ENCODE data around the gene PROSER3. TPM values are rescaled to one million over a fixed set of nuclear protein-coding genes. Genes with fewer than 3 reads are reported as not detected.

Gene PROSER3
- total and polyA plus RNA-seq, 2 of the 13 experiments (the other 11 are each of a cell fraction or from before 2014, with no cell fraction given), result 5.1 to 5.7 TPM

GRCh38 chr19:35715981-35716800 is 41.8 kb upstream of the PROSER3 start (continued):
- TF ChIP-seq, protein P1, sequence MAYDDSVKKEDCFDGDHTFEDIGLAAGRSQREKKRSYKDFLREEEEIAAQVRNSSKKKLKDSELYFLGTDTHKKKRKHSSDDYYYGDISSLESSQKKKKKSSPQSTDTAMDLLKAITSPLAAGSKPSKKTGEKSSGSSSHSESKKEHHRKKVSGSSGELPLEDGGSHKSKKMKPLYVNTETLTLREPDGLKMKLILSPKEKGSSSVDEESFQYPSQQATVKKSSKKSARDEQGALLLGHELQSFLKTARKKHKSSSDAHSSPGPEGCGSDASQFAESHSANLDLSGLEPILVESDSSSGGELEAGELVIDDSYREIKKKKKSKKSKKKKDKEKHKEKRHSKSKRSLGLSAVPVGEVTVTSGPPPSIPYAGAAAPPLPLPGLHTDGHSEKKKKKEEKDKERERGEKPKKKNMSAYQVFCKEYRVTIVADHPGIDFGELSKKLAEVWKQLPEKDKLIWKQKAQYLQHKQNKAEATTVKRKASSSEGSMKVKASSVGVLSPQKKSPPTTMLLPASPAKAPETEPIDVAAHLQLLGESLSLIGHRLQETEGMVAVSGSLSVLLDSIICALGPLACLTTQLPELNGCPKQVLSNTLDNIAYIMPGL (CRISPR knock-in tag; IDR thresholded peaks at IDR 0.05; ENCODE audit: borderline replicate concordance in 1 of 2, low read depth in 1 of 2), result peak in 1 of 2 experiments; percentile 97; a peak in 2 of 4 replicates
- TF ChIP-seq SKI (IDR thresholded peaks at IDR 0.05; ENCODE audit: partially characterized antibody), result no peak
- TF ChIP-seq PHF5A (CRISPR knock-in tag; IDR thresholded peaks at IDR 0.05; ENCODE audit: low read depth, unreplicated experiment), result no peak
- 0 out of 2 replicates have a peak, but pooled peaks have one; percentile 56 for TF ChIP-seq ZNF274 (CRISPR knock-in tag; IDR thresholded peaks at IDR 0.05)
- 0 out of 2 replicates have a peak, but pooled peaks have one; percentile 11 for TF ChIP-seq KMT2A (CRISPR knock-in tag; IDR thresholded peaks at IDR 0.05)
- TF ChIP-seq PHF8 (CRISPR knock-in tag; IDR thresholded peaks at IDR 0.05), result no peak
- no peak for TF ChIP-seq GATA4 (IDR thresholded peaks at IDR 0.05; ENCODE audit: borderline replicate concordance, low read depth)
- peak; percentile 31; the same call in 1 of the 2 replicates for TF ChIP-seq ZNF713 (CRISPR knock-in tag; IDR thresholded peaks at IDR 0.05)
- no peak for TF ChIP-seq ZNF766 (CRISPR knock-in tag; IDR thresholded peaks at IDR 0.05; ENCODE audit: borderline replicate concordance)
- TF ChIP-seq HOXA9 (CRISPR knock-in tag; IDR thresholded peaks at IDR 0.05; ENCODE audit: borderline replicate concordance), result peak; percentile 62; the same call in 1 of the 2 replicates
- peak; percentile 16; the same call in 1 of the 2 replicates for TF ChIP-seq BRD4 (CRISPR knock-in tag; IDR thresholded peaks at IDR 0.05)
- TF ChIP-seq, protein P2, sequence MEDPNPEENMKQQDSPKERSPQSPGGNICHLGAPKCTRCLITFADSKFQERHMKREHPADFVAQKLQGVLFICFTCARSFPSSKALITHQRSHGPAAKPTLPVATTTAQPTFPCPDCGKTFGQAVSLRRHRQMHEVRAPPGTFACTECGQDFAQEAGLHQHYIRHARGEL (CRISPR knock-in tag; IDR thresholded peaks at IDR 0.05), result no peak
- TF ChIP-seq, protein P3, sequence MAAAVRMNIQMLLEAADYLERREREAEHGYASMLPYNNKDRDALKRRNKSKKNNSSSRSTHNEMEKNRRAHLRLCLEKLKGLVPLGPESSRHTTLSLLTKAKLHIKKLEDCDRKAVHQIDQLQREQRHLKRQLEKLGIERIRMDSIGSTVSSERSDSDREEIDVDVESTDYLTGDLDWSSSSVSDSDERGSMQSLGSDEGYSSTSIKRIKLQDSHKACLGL (CRISPR knock-in tag; IDR thresholded peaks at IDR 0.05), result peak; percentile 69; the same call in 1 of the 2 replicates
- TF ChIP-seq ZNF687 (CRISPR knock-in tag; IDR thresholded peaks at IDR 0.05), result peak; percentile 98
- peak; percentile 88 for TF ChIP-seq BORCS8-MEF2B (CRISPR knock-in tag; IDR thresholded peaks at IDR 0.05)
- TF ChIP-seq ZEB1 (IDR thresholded peaks at IDR 0.05; ENCODE audit: insufficient replicate concordance, low read depth), result peak; percentile 15
- TF ChIP-seq ZNF205 (CRISPR knock-in tag; IDR thresholded peaks at IDR 0.05), result 0 out of 2 replicates have a peak, but pooled peaks have one; percentile 50
- 0 out of 2 replicates have a peak, but pooled peaks have one; percentile 44 for TF ChIP-seq BCL6 (CRISPR knock-in tag; IDR thresholded peaks at IDR 0.05)
- TF ChIP-seq CREBL2 (CRISPR knock-in tag; IDR thresholded peaks at IDR 0.05; ENCODE audit: borderline replicate concordance), result peak; percentile 83; the same call in 1 of the 2 replicates
- peak; percentile 93 for TF ChIP-seq ZNF781 (CRISPR knock-in tag; IDR thresholded peaks at IDR 0.05; ENCODE audit: borderline replicate concordance, not compliant biosample characterization)
- peak; percentile 47; the same call in 1 of the 2 replicates for TF ChIP-seq TAF1 (CRISPR knock-in tag; IDR thresholded peaks at IDR 0.05)
- peak; percentile 18; the same call in 1 of the 2 replicates for TF ChIP-seq ARNTL (CRISPR knock-in tag; IDR thresholded peaks at IDR 0.05)

Measured in HepG2 (cell line).